H9 (cell line): Measurements from ENCODE around the gene CHL1. TPM values are rescaled to one million over a fixed set of nuclear protein-coding genes. Genes with fewer than 3 reads are reported as not detected.

Source experiments
- DNase-seq: peaks from one replicate; pipeline ENCODE4 v3.0.0-alpha.2; 2017
- H2AFZ ChIP-seq: one replicate; pipeline ENCODE4 v1.6.1; 2013; ENCODE audit warnings: mild to moderate bottlenecking, low read length, control low read depth, moderate library complexity
- H2AK5ac ChIP-seq: 2 replicates; pipeline ENCODE4 v1.6.1; 2013; ENCODE audit warnings: low read length, control low read depth, mixed read lengths; ENCODE audit not compliant: insufficient read length
- H2BK120ac ChIP-seq: one replicate; pipeline ENCODE4 v1.6.1; 2013; ENCODE audit warnings: low read depth, mild to moderate bottlenecking, low read length, control low read depth, inconsistent platforms; ENCODE audit not compliant: poor library complexity, severe bottlenecking
- H2BK12ac ChIP-seq: 2 replicates; pipeline ENCODE4 v1.6.1; 2013; ENCODE audit warnings: low read length, control low read depth, mixed read lengths, low read depth; ENCODE audit not compliant: insufficient read length
- H2BK15ac ChIP-seq: 2 replicates; pipeline ENCODE4 v1.6.1; 2013; ENCODE audit warnings: low read depth, low read length, control low read depth
- H2BK20ac ChIP-seq: one replicate; pipeline ENCODE4 v1.6.1; 2013; ENCODE audit warnings: low read depth, mild to moderate bottlenecking, low read length, control low read depth, inconsistent platforms; ENCODE audit not compliant: poor library complexity, severe bottlenecking
- H2BK5ac ChIP-seq: 2 replicates; pipeline ENCODE4 v1.6.1; 2013; ENCODE audit warnings: low read length, control low read depth, mixed read lengths; ENCODE audit not compliant: insufficient read length
- H3K14ac ChIP-seq: 2 replicates; pipeline ENCODE4 v1.6.1; 2013; ENCODE audit warnings: low read length, control low read depth; ENCODE audit not compliant: insufficient read depth
- H3K18ac ChIP-seq: 2 replicates; pipeline ENCODE4 v1.6.1; 2013; ENCODE audit warnings: low read depth, mild to moderate bottlenecking, mixed read lengths, low read length, control low read depth; ENCODE audit not compliant: insufficient read length
- H3K23ac ChIP-seq: 2 replicates; pipeline ENCODE4 v1.6.1; 2013; ENCODE audit warnings: low read length, control low read depth, mixed read lengths, low read depth; ENCODE audit not compliant: insufficient read length
- H3K23me2 ChIP-seq: 2 replicates; pipeline ENCODE4 v1.6.1; 2013; ENCODE audit warnings: low read depth, mild to moderate bottlenecking, mixed read lengths, low read length, control low read depth; ENCODE audit not compliant: insufficient read length, poor library complexity, severe bottlenecking
- H3K27ac ChIP-seq: 2 replicates; pipeline ENCODE4 v1.5.1; 2013; ENCODE audit warnings: low read length, control low read depth, mixed read lengths, low read depth; ENCODE audit not compliant: insufficient read length
- H3K27me3 ChIP-seq: 2 replicates; pipeline ENCODE4 v1.6.1; 2013; ENCODE audit warnings: low read length, control low read depth, inconsistent platforms; ENCODE audit not compliant: insufficient read depth
- H3K4ac ChIP-seq: 2 replicates; pipeline ENCODE4 v1.6.1; 2013; ENCODE audit warnings: low read depth, mild to moderate bottlenecking, control low read depth, inconsistent platforms, low read length, moderate library complexity
- H3K4me1 ChIP-seq: 2 replicates; pipeline ENCODE4 v1.6.1; 2013; ENCODE audit warnings: low read length, control low read depth, inconsistent platforms; ENCODE audit not compliant: insufficient read depth
- H3K4me2 ChIP-seq: 2 replicates; pipeline ENCODE4 v1.6.1; 2013; ENCODE audit warnings: low read length, control low read depth, mixed read lengths; ENCODE audit not compliant: insufficient read length, insufficient read depth
- H3K56ac ChIP-seq: 2 replicates; pipeline ENCODE4 v1.6.1; 2013; ENCODE audit warnings: low read depth, mild to moderate bottlenecking, mixed read lengths, low read length, control low read depth; ENCODE audit not compliant: insufficient read length
- H3K79me1 ChIP-seq: 2 replicates; pipeline ENCODE4 v1.6.1; 2013; ENCODE audit warnings: low read depth, mild to moderate bottlenecking, moderate library complexity, low read length, control low read depth, inconsistent platforms; ENCODE audit not compliant: insufficient read depth, poor library complexity, severe bottlenecking
- H3K79me2 ChIP-seq: 2 replicates; pipeline ENCODE4 v1.6.1; 2013; ENCODE audit warnings: low read length, control low read depth, inconsistent platforms; ENCODE audit not compliant: insufficient read depth
- H3K9ac ChIP-seq: 2 replicates; pipeline ENCODE4 v1.6.1; 2013; ENCODE audit warnings: low read length, control low read depth, mixed read lengths; ENCODE audit not compliant: insufficient read length; ENCODE audit errors: extremely low read depth
- H3K9me3 ChIP-seq: one replicate; pipeline ENCODE4 v1.6.1; 2013; ENCODE audit warnings: low read depth, low read length, inconsistent platforms; ENCODE audit not compliant: control insufficient read depth
- H3T11ph ChIP-seq: one replicate; pipeline ENCODE4 v1.6.1; 2013; ENCODE audit warnings: mild to moderate bottlenecking, low read length, control low read depth, inconsistent platforms
- H4K20me1 ChIP-seq: one replicate; pipeline ENCODE4 v1.6.1; 2013; ENCODE audit not compliant: control insufficient read depth, insufficient read length, insufficient read depth
- H4K5ac ChIP-seq: 2 replicates; pipeline ENCODE4 v1.6.1; 2013; ENCODE audit warnings: low read depth, mild to moderate bottlenecking, mixed read lengths, low read length, control low read depth; ENCODE audit not compliant: insufficient read length
- H4K8ac ChIP-seq: replicated peaks from 2 replicates; pipeline ENCODE4 v1.6.1; 2013; ENCODE audit warnings: low read length, control low read depth, mixed read lengths, low read depth; ENCODE audit not compliant: insufficient read length
- H4K91ac ChIP-seq: 2 replicates; pipeline ENCODE4 v1.6.1; 2013; ENCODE audit warnings: low read depth, mild to moderate bottlenecking, moderate library complexity, mixed read lengths, low read length, control low read depth; ENCODE audit not compliant: insufficient read length
- H3K27ac Mint-ChIP-seq, 3 experiments: 2 replicates in 2 of 3; 3 replicates in 1 of 3; pipeline ENCODE4 v1.8.0; 2020 to 2021; ENCODE audit warnings: mixed read lengths in 3 of 3, mild to moderate bottlenecking in 1 of 3, moderate library complexity in 1 of 3
- H3K27me3 Mint-ChIP-seq: 2 replicates; pipeline ENCODE4 v1.8.0; 2021; ENCODE audit warnings: low read depth, mild to moderate bottlenecking, moderate library complexity, mixed read lengths
- H3K36me3 Mint-ChIP-seq, 3 experiments: 2 replicates in 2 of 3; 3 replicates in 1 of 3; pipeline ENCODE4 v1.8.0; 2020 to 2021; ENCODE audit warnings: low read depth in 3 of 3, mixed read lengths in 3 of 3; ENCODE audit not compliant: insufficient read depth in 1 of 3
- H3K4me1 Mint-ChIP-seq, 2 experiments: 2 replicates each; pipeline ENCODE4 v1.8.0; 2020; ENCODE audit warnings: mixed read lengths in 2 of 2
- H3K4me3 Mint-ChIP-seq, 2 experiments: 2 replicates in 1 of 2; 3 replicates in 1 of 2; pipeline ENCODE4 v1.8.0; 2020 to 2021; ENCODE audit warnings: mild to moderate bottlenecking in 2 of 2, mixed read lengths in 2 of 2, moderate library complexity in 1 of 2
- H3K9me3 Mint-ChIP-seq, 2 experiments: 2 replicates in 1 of 2; 3 replicates in 1 of 2; pipeline ENCODE4 v1.8.0; 2020; ENCODE audit warnings: mild to moderate bottlenecking in 2 of 2, mixed read lengths in 2 of 2, moderate library complexity in 1 of 2
- CTCF ChIP-seq: fragments of 200-600 bp; sonication (generic); conservative IDR thresholded peaks from 3 replicates; pipeline ENCODE4 v1.8.0; 2021; ENCODE audit warnings: antibody characterized with exemption, mild to moderate bottlenecking
- total RNA-seq: library from RNA; stranded (reverse); gene quantifications from 2 replicates; pipeline ENCODE4 v1.2.1, GENCODE V29; 2021

Gene CHL1
- total RNA-seq, 1 experiment from 2014 or later: not detected

GRCh38 chr3:166071-166470, 30.5 kb upstream of the CHL1 start:
- no peak overlapping the region for H2BK120ac ChIP-seq
- no peak overlapping the region for H2BK15ac ChIP-seq
- no peak overlapping the region for H2AK5ac ChIP-seq
- H3K36me3 Mint-ChIP-seq: no peaks in the 10 kb centered on the region
- no peak overlapping the region for H3K14ac ChIP-seq
- H3K4me1 ChIP-seq: no peaks in the 10 kb centered on the region
- H3K79me1 ChIP-seq: no peaks in the 10 kb centered on the region
- H3T11ph ChIP-seq: no peak overlapping the region
- no peak overlapping the region for H3K9ac ChIP-seq
- H3K27ac Mint-ChIP-seq: no peak overlapping the region
- no peaks in the 10 kb centered on the region for H3K9me3 ChIP-seq
- no peak overlapping the region for H3K4me3 Mint-ChIP-seq
- no peak overlapping the region for H3K4ac ChIP-seq
- no peak overlapping the region for H3K4me2 ChIP-seq
- H3K56ac ChIP-seq: no peak overlapping the region
- no peak overlapping the region for H3K18ac ChIP-seq
- TF ChIP-seq CTCF: no peak
- no peak overlapping the region for H2BK5ac ChIP-seq
- H3K27ac ChIP-seq: no peak overlapping the region
- no peak overlapping the region for H2BK12ac ChIP-seq
- no peaks in the 10 kb centered on the region for H3K27me3 ChIP-seq
- no peak overlapping the region for H4K5ac ChIP-seq
- no peak overlapping the region for H4K8ac ChIP-seq
- no peaks in the 10 kb centered on the region for H3K23me2 ChIP-seq
- no peaks in the 10 kb centered on the region for H3K79me2 ChIP-seq
- peaks cover 2% of the 10 kb centered on the region for H3K27me3 Mint-ChIP-seq
- no peak overlapping the region for H3K23ac ChIP-seq
- no peaks in the 10 kb centered on the region for H4K20me1 ChIP-seq
- no peak overlapping the region for H2AFZ ChIP-seq
- H3K9me3 Mint-ChIP-seq: no peaks in the 10 kb centered on the region
- no peak overlapping the region for H4K91ac ChIP-seq
- no peaks in the 10 kb centered on the region for H3K4me1 Mint-ChIP-seq
- no peak overlapping the region for H2BK20ac ChIP-seq
- no peak for DNase-seq
